Activated CD8-positive, alpha-beta memory T cell treated with anti-CD3 and anti-CD28 coated beads for 36 hours (primary cell): ENCODE results near the gene IFIT1B. TPM values are rescaled to one million over a fixed set of nuclear protein-coding genes. Genes with fewer than 3 reads are reported as not detected.

Experiments
- total RNA-seq, 2 experiments: library from RNA; stranded (reverse); gene quantifications; one replicate each; pipeline ENCODE4 v1.2.3, GENCODE V29; 2021

Gene IFIT1B
- total RNA-seq, 2 experiments from 2014 or later = not detected

Other genes starting within 250 kb of the IFIT1B start
- gene CH25H, start 170.7 kb upstream of the IFIT1B start, total RNA-seq = not detected
- 10 to 100 TPM; 17.5 to 18.3 TPM for gene LIPA, start 126.3 kb upstream of the IFIT1B start, total RNA-seq
- 1 to 10 TPM; 1.2 to 1.3 TPM for gene IFIT2, start 76.0 kb upstream of the IFIT1B start, total RNA-seq
- under 1 TPM; 0.70 to 0.80 TPM for gene IFIT3, start 50.1 kb upstream of the IFIT1B start, total RNA-seq
- under 1 TPM; 0.25 to 0.27 TPM for gene IFIT1, start 14.6 kb downstream of the IFIT1B start, total RNA-seq
- gene IFIT5, start 36.5 kb downstream of the IFIT1B start, total RNA-seq = 1 to 10 TPM; 6.4 to 6.5 TPM
- not detected for gene SLC16A12, start 157.5 kb downstream of the IFIT1B start, total RNA-seq